GM18873 (cell line): Measurements from ENCODE around the gene PGS1.

ENCODE experiments used
- ATAC-seq: cut with Tn5 transposase; IDR thresholded peaks from one replicate; pipeline ENCODE4 v1.9.1; 2021; ENCODE audit warnings: mild to moderate bottlenecking, moderate library complexity, moderate number of reproducible peaks; ENCODE audit not compliant: unreplicated experiment, low FRiP score

PGS1 gene

GRCh38 chr17:78468366-78468765 lies 89.9 kb downstream of the PGS1 start:
- no peak for ATAC-seq

- no peak for ATAC-seq
Measured at GRCh38 chr17:78469443-78469842, 91.0 kb downstream of the PGS1 start.

- no peak for ATAC-seq
Measured at GRCh38 chr17:78471635-78472034, 93.2 kb downstream of the PGS1 start.

- no peak for ATAC-seq
Measured at GRCh38 chr17:78472035-78472905, 93.8 kb downstream of the PGS1 start.

- ATAC-seq, result no peak
Measured at GRCh38 chr17:78473951-78474613, 95.6 kb downstream of the PGS1 start.
